Urinary bladder (tissue), 4 donors: ENCODE results near the gene ARPC1B. TPM values are rescaled to one million over a fixed set of nuclear protein-coding genes. Genes with fewer than 3 reads are reported as not detected.
"Not testable (repeated sequence)": the region's sequence is repeated elsewhere in the genome, so short reads cannot be mapped to it uniquely, and the experiment has no call there.

ENCODE experiments used
- DNase-seq: peaks from one replicate; pipeline ENCODE4 v3.0.0-alpha.2; 2015; ENCODE audit errors: extremely low spot score
- H3K27ac ChIP-seq: one replicate; pipeline ENCODE4 v1.5.1; 2013; ENCODE audit warnings: low read depth, mild to moderate bottlenecking, moderate library complexity
- H3K36me3 ChIP-seq: one replicate; pipeline ENCODE4 v1.6.1; 2013; ENCODE audit warnings: mild to moderate bottlenecking, moderate library complexity; ENCODE audit not compliant: insufficient read depth
- H3K4me1 ChIP-seq: one replicate; pipeline ENCODE4 v1.6.1; 2013; ENCODE audit warnings: mild to moderate bottlenecking, moderate library complexity; ENCODE audit not compliant: insufficient read depth
- H3K4me3 ChIP-seq: one replicate; pipeline ENCODE4 v1.5.1; 2013; ENCODE audit warnings: low read depth, low read length
- WGBS: extraction: QIAGEN DNeasy Blood & Tissue Kit; methylation state at CpG from one replicate; pipeline ENCODE4 v1.1.7; 2013; 5-methylcytosine and 5-hydroxymethylcytosine counted together
- polyA plus RNA-seq: library from polyadenylated mRNA; stranded (reverse); fragments of 200-250 nt; gene quantifications from one replicate; pipeline ENCODE4 v1.2.3, GENCODE V29; 2013
- total RNA-seq: library from RNA; depleted of rRNA; stranded (reverse); fragments of >200 nt; gene quantifications from one replicate; pipeline ENCODE4 v1.2.3, GENCODE V29; 2014
- donor health status: healthy with polysubstance abuse.
- donor health status: healthy.

The ARPC1B gene
- total and polyA plus RNA-seq, 2 donors: 84.4 to 184 TPM

GRCh38 chr7:99399597-99399996 lies 25.1 kb downstream of the ARPC1B start:
- no peak overlapping the region for H3K4me3 ChIP-seq

DNA sequence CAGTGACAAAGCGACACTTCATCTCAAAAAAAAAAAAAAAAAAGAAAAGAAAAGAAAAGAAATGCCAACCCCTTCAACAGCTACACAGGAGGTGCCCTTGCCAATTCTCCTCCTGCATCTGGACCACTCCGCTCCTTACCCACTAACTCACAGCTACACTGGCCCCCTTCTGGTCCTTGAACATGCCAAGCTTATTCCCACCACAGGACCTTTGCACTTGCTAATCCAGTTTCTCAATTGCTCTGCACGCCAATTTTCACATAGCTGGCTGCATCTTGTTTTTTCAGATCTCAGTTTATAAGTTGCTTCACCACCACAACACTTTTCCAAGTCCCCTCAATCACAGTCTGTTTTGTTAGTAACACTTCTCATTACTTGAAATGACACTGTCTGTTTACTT lies 28.3 kb downstream of the ARPC1B start:
- no peak overlapping the region for H3K27ac ChIP-seq
- 96% methylated on average over 3 of the region's 3 CpGs for WGBS
- no peaks in the 10 kb centered on the region for H3K4me1 ChIP-seq
- H3K4me3 ChIP-seq: no peak overlapping the region
- no peak for DNase-seq
- peaks cover 7% of the 10 kb centered on the region for H3K36me3 ChIP-seq

More at GRCh38 chr7:99399597-99399996, 25.1 kb downstream of the ARPC1B start:
- Histone ChIP-seq H3K27ac (no peak overlapping the region), H3K36me3 (peaks cover 7% of the 10 kb centered on the region), H3K4me1 (no peaks in the 10 kb centered on the region)
- DNase-seq: no peak
- WGBS: 73% methylated on average over 6 of the region's 6 CpGs

- H3K4me3 ChIP-seq: no peak overlapping the region
- DNase-seq: no peak
- no peaks in the 10 kb centered on the region for H3K4me1 ChIP-seq
- 91% methylated on average over 5 of the region's 5 CpGs for WGBS
- H3K36me3 ChIP-seq: peaks cover 7% of the 10 kb centered on the region
- H3K27ac ChIP-seq: no peak overlapping the region
Observed at GRCh38 chr7:99403764-99404163, 29.2 kb downstream of the ARPC1B start.

DNA sequence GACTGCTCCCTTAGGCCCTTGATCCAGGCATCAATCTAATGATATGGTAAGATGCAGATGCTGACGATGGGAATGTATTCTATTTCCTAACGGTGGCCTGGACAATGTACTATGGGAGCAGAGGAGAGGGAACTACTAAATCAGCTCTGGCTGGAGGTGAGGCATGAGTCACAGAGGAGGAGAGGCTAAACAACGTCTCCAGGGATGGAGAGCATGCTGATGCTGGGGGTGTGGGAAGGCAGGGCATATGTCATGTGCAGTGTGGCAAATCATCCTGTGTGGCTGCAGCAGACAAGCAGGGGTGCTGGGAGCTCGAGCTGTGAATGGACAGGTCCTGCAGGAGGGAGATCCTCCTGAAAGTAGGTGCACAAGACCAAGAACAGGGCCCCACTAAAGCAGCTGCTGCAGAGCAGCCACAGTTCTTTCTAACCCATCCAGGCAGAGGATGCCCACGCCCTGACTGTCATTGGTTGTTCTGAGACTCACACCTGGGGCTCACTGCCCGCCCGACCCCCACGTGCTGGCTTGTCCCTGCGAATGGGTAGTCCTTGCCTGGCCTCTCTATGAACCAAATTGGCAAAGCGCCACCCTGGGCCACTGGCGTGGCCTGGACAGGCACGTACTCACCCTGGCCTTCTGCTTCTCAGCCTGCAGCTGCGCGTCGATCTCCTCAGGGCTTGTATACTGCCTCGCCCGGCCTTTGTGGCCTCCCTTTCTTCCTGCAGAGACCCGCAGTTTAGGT lies 29.9 kb downstream of the ARPC1B start:
- H3K4me3 ChIP-seq: no peak overlapping the region
- 81% methylated on average over 18 of the region's 18 CpGs for WGBS
- no peak for DNase-seq
- no peak overlapping the region for H3K27ac ChIP-seq
- H3K36me3 ChIP-seq: peaks cover 7% of the 10 kb centered on the region
- H3K4me1 ChIP-seq: no peaks in the 10 kb centered on the region

DNA sequence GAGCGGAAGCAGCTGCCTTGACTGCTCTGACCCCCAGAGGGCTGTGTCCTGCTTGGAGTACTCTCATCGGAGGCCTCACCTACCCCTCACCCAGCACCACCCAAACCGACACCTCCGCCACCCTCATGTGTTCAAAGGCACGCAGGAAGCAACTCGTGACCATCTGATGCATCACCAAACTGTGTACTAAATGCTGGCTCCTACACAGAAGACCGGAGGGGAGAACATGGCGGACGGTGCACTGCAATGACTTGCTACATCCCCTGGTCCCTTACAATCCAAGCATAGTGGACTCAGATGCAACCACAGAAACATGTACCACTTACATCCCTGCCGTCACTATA lies 30.4 kb downstream of the ARPC1B start:
- peaks cover 6% of the 10 kb centered on the region for H3K36me3 ChIP-seq
- no peaks in the 10 kb centered on the region for H3K4me1 ChIP-seq
- no peak overlapping the region for H3K27ac ChIP-seq
- H3K4me3 ChIP-seq: no peak overlapping the region
- 94% methylated on average over 10 of the region's 10 CpGs for WGBS
- no peak for DNase-seq

- no peak overlapping the region for H3K27ac ChIP-seq
- H3K4me1 ChIP-seq: peaks cover 1% of the 10 kb centered on the region
- 58% methylated on average over 1 of the region's 1 CpG for WGBS
- no peak for DNase-seq
- no peak overlapping the region for H3K4me3 ChIP-seq
- no peaks in the 10 kb centered on the region for H3K36me3 ChIP-seq
Observed at GRCh38 chr7:99406557-99406956, 32.0 kb downstream of the ARPC1B start.

DNA sequence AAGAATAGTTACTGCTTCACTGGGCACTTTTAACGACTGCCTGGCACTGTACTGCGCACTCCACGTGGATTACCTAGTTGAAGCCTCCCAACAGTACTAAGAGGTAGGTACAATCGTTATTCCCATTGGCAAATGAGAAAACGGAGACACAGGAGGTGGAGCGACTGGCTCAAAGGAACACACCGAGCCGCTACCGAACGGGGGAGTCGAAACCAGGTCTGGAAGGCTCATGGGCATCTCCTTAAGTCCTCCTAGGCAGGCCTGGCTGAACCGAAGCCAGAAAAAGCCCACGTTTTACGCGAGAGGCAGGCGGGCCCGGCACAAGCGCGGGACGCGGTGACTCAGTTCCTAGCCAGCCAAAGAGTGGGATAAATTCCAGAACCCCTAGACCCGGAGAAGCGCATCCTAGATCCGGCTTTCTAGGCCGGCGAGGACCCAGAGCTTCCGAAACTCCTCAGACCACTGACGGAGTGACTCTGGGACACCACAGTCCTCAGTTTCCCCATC lies 33.4 kb downstream of the ARPC1B start:
- peak overlapping the region; percentile 95 for H3K27ac ChIP-seq
- WGBS: under 1% methylated on average over 28 of the region's 28 CpGs
- peaks cover 1% of the 10 kb centered on the region for H3K4me1 ChIP-seq
- no peaks in the 10 kb centered on the region for H3K36me3 ChIP-seq
- H3K4me3 ChIP-seq: peak overlapping the region; percentile 90
- DNase-seq: no peak

GRCh38 chr7:99408379-99409191 lies 34.1 kb downstream of the ARPC1B start, which contains the start of the genes BUD31 and PDAP1:
Gene BUD31, plus strand, starts transcription at chr7:99408969. Its CDS starts 2,124 bp downstream, at chr7:99411093.
Gene PDAP1, minus strand, starts transcription at chr7:99408597. Its CDS starts 49 bp downstream, at chr7:99408548.
- peaks cover 1% of the 10 kb centered on the region for H3K4me1 ChIP-seq
- under 1% methylated on average over 72 of the region's 72 CpGs for WGBS

DNA sequence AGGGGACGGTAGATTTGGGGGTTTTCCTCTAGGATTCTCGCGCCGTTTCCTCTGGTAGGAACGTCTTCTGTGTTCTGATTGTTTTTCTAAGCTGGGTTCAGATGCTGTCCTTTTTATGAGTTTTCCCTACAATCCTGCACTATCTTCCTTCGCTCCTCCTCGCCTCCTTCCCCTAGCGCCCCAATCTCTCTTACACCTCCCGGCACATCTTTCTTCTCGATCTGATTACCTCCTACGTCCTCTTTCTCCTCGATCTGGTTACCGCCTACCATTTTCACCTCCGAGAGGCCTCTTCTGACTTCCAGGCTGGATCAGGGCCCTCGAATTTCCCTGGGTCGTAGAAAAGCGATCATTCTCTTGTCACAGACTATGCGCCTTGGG lies 34.7 kb downstream of the ARPC1B start:
- Histone ChIP-seq H3K4me3 (peak overlapping the region; percentile 90), H3K36me3 (no peaks in the 10 kb centered on the region), H3K27ac (peak overlapping the region; percentile 86), H3K4me1 (peaks cover 1% of the 10 kb centered on the region)
- under 1% methylated on average over 18 of the region's 18 CpGs for WGBS
- no peak for DNase-seq

More at GRCh38 chr7:99408379-99409191, 34.1 kb downstream of the ARPC1B start, which contains the start of the genes BUD31 and PDAP1:
- peak within 1 kb of the TSS; percentile 90 for H3K4me3 ChIP-seq
- peak; percentile 90 for DNase-seq
- H3K36me3 ChIP-seq: no peaks in the 10 kb centered on the region
- peak within 1 kb of the TSS; percentile 95 for H3K27ac ChIP-seq

GRCh38 chr7:99409806-99410205 lies 35.3 kb downstream of the ARPC1B start:
- WGBS: 49% methylated on average over 3 of the region's 3 CpGs
- Histone ChIP-seq H3K27ac (no peak overlapping the region), H3K36me3 (no peaks in the 10 kb centered on the region)

DNA sequence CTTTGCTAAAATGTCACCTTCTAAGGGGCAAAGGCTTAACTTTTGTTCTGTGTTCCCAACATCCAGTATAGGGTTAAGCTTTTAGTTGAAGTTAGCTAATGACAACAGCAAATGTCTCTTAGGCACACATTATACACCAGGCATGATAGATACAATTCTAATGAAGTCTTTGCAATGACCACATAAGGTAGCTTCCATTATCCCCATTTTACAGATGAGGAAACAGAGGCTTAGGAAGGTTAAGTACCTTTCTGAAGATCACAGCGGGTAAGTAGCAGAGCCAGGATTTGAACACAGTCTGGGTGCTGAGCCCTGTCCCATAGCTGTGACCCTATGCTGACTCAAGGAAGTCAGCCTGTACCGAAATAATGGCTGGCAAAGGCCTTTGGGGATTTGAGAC lies 36.1 kb downstream of the ARPC1B start:
- Histone ChIP-seq H3K36me3 (no peaks in the 10 kb centered on the region), H3K4me1 (peaks cover 1% of the 10 kb centered on the region)
- WGBS: 96% methylated on average over 2 of the region's 2 CpGs

More at GRCh38 chr7:99409806-99410205, 35.3 kb downstream of the ARPC1B start:
- peaks cover 1% of the 10 kb centered on the region for H3K4me1 ChIP-seq
- H3K4me3 ChIP-seq: peak overlapping the region; percentile 90
- DNase-seq: no peak

GRCh38 chr7:99415513-99416127 lies 41.1 kb downstream of the ARPC1B start:
- peaks cover 13% of the 10 kb centered on the region for H3K36me3 ChIP-seq
- DNase-seq: not testable (repeated sequence)
- 56% methylated on average over 17 of the region's 17 CpGs for WGBS

More for the DNA sequence above, 36.1 kb downstream of the ARPC1B start:
- Histone ChIP-seq H3K27ac (no peak overlapping the region), H3K4me3 (no peak overlapping the region)
- no peak for DNase-seq

DNA sequence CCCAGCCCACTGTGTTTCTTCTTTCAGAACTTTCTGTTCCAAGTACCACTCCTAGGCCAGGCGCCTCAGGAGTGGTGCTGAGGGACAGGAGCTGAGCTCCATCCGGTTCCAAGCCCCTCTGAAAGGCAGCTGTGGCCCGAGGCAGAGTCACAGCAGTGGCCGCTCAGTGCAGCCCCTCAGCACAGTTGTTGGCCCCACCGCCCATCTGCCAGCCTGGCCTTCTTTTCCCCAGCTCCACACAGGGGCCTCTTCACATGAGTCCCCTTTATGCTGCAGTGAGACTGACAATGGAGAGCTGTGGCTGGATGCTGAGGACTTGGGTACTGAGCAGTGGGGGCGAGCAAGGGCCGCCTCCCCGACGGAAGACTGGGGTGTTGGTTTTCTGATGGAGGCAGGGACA lies 43.7 kb downstream of the ARPC1B start:
- Histone ChIP-seq H3K4me3 (no peak overlapping the region), H3K36me3 (peaks cover 13% of the 10 kb centered on the region), H3K27ac (no peak overlapping the region), H3K4me1 (no peaks in the 10 kb centered on the region)
- WGBS: 89% methylated on average over 9 of the region's 9 CpGs
- no peak for DNase-seq

More at GRCh38 chr7:99415513-99416127, 41.1 kb downstream of the ARPC1B start:
- H3K4me1 ChIP-seq, H3K27ac ChIP-seq, H3K4me3 ChIP-seq: not testable (repeated sequence)
